Activated CD4-positive, alpha-beta T cell treated with anti-CD3 and anti-CD28 coated beads, Interleukin-2, amount 50 U/mL, for 24 hours (primary cell): Measurements from ENCODE around the gene TSPAN13.
"Not testable (repeated sequence)": the region's sequence is repeated elsewhere in the genome, so short reads cannot be mapped to it uniquely, and the experiment has no call there.

ENCODE experiments used
- DNase-seq, 2 donors: peaks; one replicate each; pipeline ENCODE4 v3.0.0-alpha.2; 2020; ENCODE audit warnings: low read depth in 1 of 2, low spot score in 1 of 2

TSPAN13 gene

GRCh38 chr7:16740623-16740953 is 13.0 kb upstream of the TSPAN13 start:
- no peak for DNase-seq

GRCh38 chr7:16740996-16741395 is 12.6 kb upstream of the TSPAN13 start:
- DNase-seq = no peak

GRCh38 chr7:16741676-16742075 is 11.9 kb upstream of the TSPAN13 start:
- DNase-seq = no peak

- DNase-seq = no peak
Measured at GRCh38 chr7:16742547-16742946, 11.0 kb upstream of the TSPAN13 start.

- no peak for DNase-seq
Measured at GRCh38 chr7:16743236-16743635, 10.3 kb upstream of the TSPAN13 start.

- DNase-seq = no peak
Measured at GRCh38 chr7:16744518-16745250, 8.9 kb upstream of the TSPAN13 start.

GRCh38 chr7:16745645-16746044 is 7.9 kb upstream of the TSPAN13 start:
- DNase-seq = no peak

GRCh38 chr7:16747102-16747501 is 6.5 kb upstream of the TSPAN13 start:
- no peak for DNase-seq

GRCh38 chr7:16753932-16754855 is 639 bp downstream of the TSPAN13 start:
- DNase-seq = peak in 1 of 2 donors; percentile 7

- no peak for DNase-seq
Measured at GRCh38 chr7:16754856-16755317, 1.3 kb downstream of the TSPAN13 start.

GRCh38 chr7:16755397-16755796 is 1.8 kb downstream of the TSPAN13 start:
- DNase-seq = no peak

- no peak for DNase-seq
Measured at GRCh38 chr7:16758036-16758435, 4.5 kb downstream of the TSPAN13 start.

GRCh38 chr7:16758631-16759611 is 5.4 kb downstream of the TSPAN13 start:
- DNase-seq = no peak

- DNase-seq = no peak
Measured at GRCh38 chr7:16759840-16760239, 6.3 kb downstream of the TSPAN13 start.

- DNase-seq = no peak
Measured at GRCh38 chr7:16762177-16762576, 8.6 kb downstream of the TSPAN13 start.

- no peak for DNase-seq
Measured at GRCh38 chr7:16764942-16765341, 11.4 kb downstream of the TSPAN13 start.

GRCh38 chr7:16765436-16765859 is 11.9 kb downstream of the TSPAN13 start:
- no peak for DNase-seq

- DNase-seq = not testable (repeated sequence)
Measured at GRCh38 chr7:16769994-16770393, 16.4 kb downstream of the TSPAN13 start.

GRCh38 chr7:16770657-16771329 is 17.2 kb downstream of the TSPAN13 start:
- DNase-seq = no peak

GRCh38 chr7:16773326-16773725 is 19.8 kb downstream of the TSPAN13 start:
- DNase-seq = no peak
